Endothelial cell of umbilical vein (primary cell): ENCODE results near the gene BMPR1B. TPM values are rescaled to one million over a fixed set of nuclear protein-coding genes. Genes with fewer than 3 reads are reported as not detected.

Experiments used
- BruUV-seq: library from RNA; stranded (reverse); fragments of 400-500 nt; replicated peaks from 2 replicates; lab custom pipeline; 2021; lab: Mats Ljungman, UMichigan
- CTCF ChIA-PET: fragments of 300-600, 350-600 bp; sonication (Branson Sonifier 250); formaldehyde crosslinking; loops from one replicate; lab custom pipeline; 2021; ENCODE audit warnings: antibody characterized with exemption, inconsistent platforms; lab: Charles Lee
- POLR2A ChIA-PET: fragments of 300-600, 350-600 bp; sonication (Branson Sonifier 250); formaldehyde crosslinking; loops from one replicate; lab custom pipeline; 2021; ENCODE audit warnings: antibody characterized with exemption, inconsistent platforms; lab: Charles Lee
- DNase-seq: peaks from one replicate; pipeline ENCODE4 v3.0.0-alpha.2; 2011; ENCODE audit warnings: low read depth, low spot score
- FAIRE-seq: peaks from 2 replicates; lab custom pipeline; 2011; peaks lifted over from hg19 to GRCh38; lab: Jason Lieb, UNC
- H2AFZ ChIP-seq: 2 replicates; pipeline ENCODE4 v1.6.0; 2012; ENCODE audit warnings: low read depth, low read length, control low read depth, inconsistent platforms
- H3K27ac ChIP-seq: 2 replicates; pipeline ENCODE4 v1.5.1; 2011; ENCODE audit warnings: low read depth, mild to moderate bottlenecking, control low read depth, low read length, moderate library complexity; ENCODE audit not compliant: insufficient read depth
- H3K27me3 ChIP-seq, 2 experiments: 2 replicates each; pipeline versions ENCODE4 v1.6.0 to v1.6.1; 2011; ENCODE audit warnings: low read length in 2 of 2, mixed read lengths in 1 of 2; ENCODE audit not compliant: control insufficient read depth in 2 of 2, insufficient read depth in 2 of 2
- H3K36me3 ChIP-seq, 2 experiments: 2 replicates in 1 of 2; 3 replicates in 1 of 2; pipeline ENCODE4 v1.5.1; 2011; ENCODE audit warnings: low read length in 2 of 2, mild to moderate bottlenecking in 1 of 2, moderate library complexity in 1 of 2; ENCODE audit not compliant: control insufficient read depth in 2 of 2, insufficient read depth in 2 of 2; ENCODE audit errors: extremely low read depth in 1 of 2
- H3K4me1 ChIP-seq: 3 replicates; pipeline ENCODE4 v1.5.1; 2011; ENCODE audit warnings: mild to moderate bottlenecking, low read length; ENCODE audit not compliant: control insufficient read depth, insufficient read depth; ENCODE audit errors: extremely low read depth
- H3K4me2 ChIP-seq: 2 replicates; pipeline ENCODE4 v1.6.1; 2011; ENCODE audit warnings: low read length, control low read depth, mixed read lengths; ENCODE audit not compliant: insufficient read depth
- H3K4me3 ChIP-seq, 3 experiments: fragments of 200-600 bp in 1 of 3; sonication (generic), shearing (Covaris generic) in 1 of 3; replicated peaks in 1 of 3; 2 replicates each; pipeline ENCODE4 v1.5.1; 2011 to 2016; ENCODE audit warnings: control low read depth in 3 of 3, low read length in 3 of 3, mild to moderate bottlenecking in 2 of 3, inconsistent platforms in 1 of 3, low read depth in 1 of 3, moderate library complexity in 1 of 3; ENCODE audit not compliant: insufficient read depth in 1 of 3
- H3K79me2 ChIP-seq: 2 replicates; pipeline ENCODE4 v1.6.0; 2012; ENCODE audit warnings: low read length, inconsistent platforms; ENCODE audit not compliant: control insufficient read depth, insufficient read depth
- H3K9ac ChIP-seq: replicated peaks from 2 replicates; pipeline ENCODE3; 2011; ENCODE audit warnings: low read length, control low read depth; ENCODE audit not compliant: insufficient read depth; ENCODE audit errors: extremely low read depth
- H3K9me1 ChIP-seq: replicated peaks from 3 replicates; pipeline ENCODE4 v1.6.0; 2011; ENCODE audit warnings: mild to moderate bottlenecking, low read length; ENCODE audit not compliant: control insufficient read depth, insufficient read depth; ENCODE audit errors: extremely low read depth
- H3K9me3 ChIP-seq: replicated peaks from 2 replicates; pipeline ENCODE4 v1.5.1; 2012; ENCODE audit warnings: low read length, inconsistent platforms; ENCODE audit not compliant: control insufficient read depth, insufficient read depth
- H4K20me1 ChIP-seq: replicated peaks from 2 replicates; pipeline ENCODE3; 2011; ENCODE audit warnings: mild to moderate bottlenecking, low read length; ENCODE audit not compliant: control insufficient read depth, insufficient read depth; ENCODE audit errors: extremely low read depth
- CTCF ChIP-seq, 2 donors: IDR thresholded peaks; 1 replicate in 1 of 2; 2 replicates in 1 of 2; pipeline ENCODE4 v1.5.1; 2011; ENCODE audit warnings: low read length in 2 of 2, mild to moderate bottlenecking in 2 of 2, moderate library complexity in 2 of 2, control low read depth in 1 of 2, inconsistent platforms in 1 of 2, low read depth in 1 of 2; ENCODE audit not compliant: insufficient read depth in 1 of 2; ENCODE audit errors: extremely low read depth in 1 of 2
- EZH2 ChIP-seq: IDR thresholded peaks from 2 replicates; pipeline ENCODE4 v1.6.1; 2012; ENCODE audit warnings: borderline replicate concordance, low read depth, mild to moderate bottlenecking, moderate library complexity, low read length, inconsistent platforms; ENCODE audit not compliant: severe bottlenecking
- FOS ChIP-seq: IDR thresholded peaks from 2 replicates; pipeline ENCODE4 v1.6.1; 2011; ENCODE audit warnings: mild to moderate bottlenecking, low read length, moderate library complexity, borderline replicate concordance; ENCODE audit not compliant: insufficient read depth
- GATA2 ChIP-seq: IDR thresholded peaks from 2 replicates; pipeline ENCODE4 v1.7.0; 2011; ENCODE audit warnings: low read depth, mild to moderate bottlenecking, moderate library complexity, mixed read lengths, low read length; ENCODE audit not compliant: insufficient read length, insufficient read depth
- JUN ChIP-seq: IDR thresholded peaks from 2 replicates; pipeline ENCODE4 v1.6.1; 2011; ENCODE audit warnings: borderline replicate concordance, low read depth; ENCODE audit not compliant: insufficient read length, insufficient read depth
- MYC ChIP-seq: IDR thresholded peaks from one replicate; pipeline ENCODE4 v1.6.1; 2011; ENCODE audit warnings: mild to moderate bottlenecking, low read depth, low read length
- POLR2A ChIP-seq: IDR thresholded peaks from 2 replicates; pipeline ENCODE4 v1.6.1; 2012; ENCODE audit warnings: low read depth, mild to moderate bottlenecking, control low read depth, low read length
- POLR2AphosphoS5 ChIP-seq: IDR thresholded peaks from 2 replicates; pipeline ENCODE4 v1.6.1; 2012; ENCODE audit warnings: low read depth, mild to moderate bottlenecking, control low read depth, low read length, moderate library complexity; ENCODE audit not compliant: insufficient read depth
- dilution Hi-C: fragments of 300-500 bp; cut with MboI; formaldehyde crosslinking; loops from one replicate; pipeline ENCODE4 v1.15.0; 2019; ENCODE audit warnings: low sequenced_read_pairs; ENCODE audit not compliant: extremely low pct_ligation_motif_present
- intact Hi-C: fragments of 100-400 bp; cut with micrococcal nuclease; formaldehyde crosslinking; loops from one replicate; pipeline ENCODE4 v1.10.0; 2022
- polyA plus RNA-seq, 4 experiments: library from polyadenylated mRNA; depleted of rRNA in 3 of 4; stranded (reverse) in 3 of 4; unstranded in 1 of 4; fragments of >200 nt; gene quantifications; 2 replicates each; pipeline versions ENCODE4 v1.2.1 to v1.2.3, GENCODE V29; 2011 to 2012; ENCODE audit warnings: missing spikeins in 1 of 4
- total RNA-seq: library from RNA; stranded (reverse); gene quantifications from 2 replicates; pipeline ENCODE4 v1.2.3, GENCODE V29; 2021
- TF ChIP-seq, protein P1 (sequence below): IDR thresholded peaks from 2 replicates; pipeline ENCODE4 v1.6.1; 2011; ENCODE audit not compliant: insufficient read depth, insufficient read length

The BMPR1B gene
- total and polyA plus RNA-seq, 2 donors (not counting 3 experiments of a cell fraction or from before 2014, with no cell fraction given), result 0.28 to 2.1 TPM

GRCh38 chr4:94939791-94940519 is 182.2 kb downstream of the BMPR1B start:
- dilution Hi-C loops, result no loop called here
- H4K20me1 ChIP-seq, result no peaks in the 10 kb centered on the region
- no TSS peak for BruUV-seq

More at GRCh38 chr4:94939791-94940519, 182.2 kb downstream of the BMPR1B start:
- FAIRE-seq (no peak), DNase-seq (peak; percentile 46)
- TF ChIP-seq FOS, result no peak
- no peak for TF ChIP-seq CTCF (IDR thresholded peaks at IDR 0.05; ENCODE audit: extremely low read depth in 1 of 2, insufficient read depth in 1 of 2, low read depth in 1 of 2, low read length in 2 of 2)
- no peak for TF ChIP-seq POLR2A
- no peak for TF ChIP-seq GATA2
- TF ChIP-seq POLR2AphosphoS5, result no peak
- no peak for TF ChIP-seq MYC
- no peak for TF ChIP-seq JUN
- TF ChIP-seq EZH2, result no peak
- TF ChIP-seq, protein P1, sequence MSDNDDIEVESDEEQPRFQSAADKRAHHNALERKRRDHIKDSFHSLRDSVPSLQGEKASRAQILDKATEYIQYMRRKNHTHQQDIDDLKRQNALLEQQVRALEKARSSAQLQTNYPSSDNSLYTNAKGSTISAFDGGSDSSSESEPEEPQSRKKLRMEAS, result no peak
- POLR2A ChIA-PET, result no interaction called here
- Histone ChIP-seq H3K27me3 (no peaks in the 10 kb centered on the region), H3K4me1 (no peaks in the 10 kb centered on the region), H2AFZ (no peak overlapping the region), H3K36me3 (no peaks in the 10 kb centered on the region), H3K9ac (no peak overlapping the region), H3K9me1 (no peaks in the 10 kb centered on the region), H3K27ac (no peak overlapping the region), H3K4me3 (no peak overlapping the region), H3K79me2 (no peaks in the 10 kb centered on the region), H3K4me2 (no peak overlapping the region), H3K9me3 (no peaks in the 10 kb centered on the region)
- intact Hi-C loops, result no loop called here
- CTCF ChIA-PET, result interaction anchor here (1.1 to 1.9 kb wide), 3 partner anchors 9 to 319 kb away, joined by 3 to 7 read pairs (median 5); no protein-coding TSS in a partner anchor
